Coronary artery (tissue), 2 donors: Measurements from ENCODE around the gene PDE4C.

Source experiments
- DNase-seq: peaks from one replicate; pipeline ENCODE4 v3.0.0-alpha.2; 2017; ENCODE audit warnings: low spot score
- H3K27ac ChIP-seq, 2 donors: fragments of 200-600 bp; sonication (generic); one replicate each; pipeline ENCODE4 v1.5.1; 2016 to 2019
- H3K4me3 ChIP-seq: fragments of 200-600 bp; sonication (generic); 2 replicates; pipeline ENCODE4 v1.5.1; 2016; ENCODE audit warnings: mild to moderate bottlenecking, moderate library complexity
- TF ChIP-seq, protein P1 (sequence below): fragments of 200-600 bp; sonication (generic); IDR thresholded peaks from one replicate; pipeline ENCODE4 v1.5.1; 2019; ENCODE audit warnings: antibody characterized with exemption

PDE4C gene

DNA sequence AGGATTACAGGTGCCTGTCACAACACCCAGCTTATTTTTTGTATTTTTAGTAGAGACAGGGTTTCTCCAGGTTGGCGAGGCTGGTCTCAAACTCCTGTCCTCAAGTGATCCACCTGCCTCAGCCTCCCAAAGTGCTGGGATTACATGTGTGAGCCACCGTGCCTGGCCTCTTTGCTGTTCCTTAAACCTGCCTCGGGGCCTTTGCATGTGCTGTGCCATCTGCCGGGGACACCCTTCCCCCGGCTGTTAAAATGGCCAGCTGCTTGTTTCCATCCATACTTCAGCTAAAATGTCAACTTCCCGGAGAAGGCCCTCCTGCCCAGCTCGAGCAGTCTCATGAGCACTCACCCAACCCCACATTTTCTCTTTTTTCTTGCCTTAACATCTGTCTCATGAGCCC is 19.1 kb upstream of the PDE4C start:
- DNase-seq: no peak
- Histone ChIP-seq H3K27ac (no peak overlapping the region), H3K4me3 (no peak overlapping the region)
- TF ChIP-seq, protein P1, sequence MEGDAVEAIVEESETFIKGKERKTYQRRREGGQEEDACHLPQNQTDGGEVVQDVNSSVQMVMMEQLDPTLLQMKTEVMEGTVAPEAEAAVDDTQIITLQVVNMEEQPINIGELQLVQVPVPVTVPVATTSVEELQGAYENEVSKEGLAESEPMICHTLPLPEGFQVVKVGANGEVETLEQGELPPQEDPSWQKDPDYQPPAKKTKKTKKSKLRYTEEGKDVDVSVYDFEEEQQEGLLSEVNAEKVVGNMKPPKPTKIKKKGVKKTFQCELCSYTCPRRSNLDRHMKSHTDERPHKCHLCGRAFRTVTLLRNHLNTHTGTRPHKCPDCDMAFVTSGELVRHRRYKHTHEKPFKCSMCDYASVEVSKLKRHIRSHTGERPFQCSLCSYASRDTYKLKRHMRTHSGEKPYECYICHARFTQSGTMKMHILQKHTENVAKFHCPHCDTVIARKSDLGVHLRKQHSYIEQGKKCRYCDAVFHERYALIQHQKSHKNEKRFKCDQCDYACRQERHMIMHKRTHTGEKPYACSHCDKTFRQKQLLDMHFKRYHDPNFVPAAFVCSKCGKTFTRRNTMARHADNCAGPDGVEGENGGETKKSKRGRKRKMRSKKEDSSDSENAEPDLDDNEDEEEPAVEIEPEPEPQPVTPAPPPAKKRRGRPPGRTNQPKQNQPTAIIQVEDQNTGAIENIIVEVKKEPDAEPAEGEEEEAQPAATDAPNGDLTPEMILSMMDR: no peak

DNA sequence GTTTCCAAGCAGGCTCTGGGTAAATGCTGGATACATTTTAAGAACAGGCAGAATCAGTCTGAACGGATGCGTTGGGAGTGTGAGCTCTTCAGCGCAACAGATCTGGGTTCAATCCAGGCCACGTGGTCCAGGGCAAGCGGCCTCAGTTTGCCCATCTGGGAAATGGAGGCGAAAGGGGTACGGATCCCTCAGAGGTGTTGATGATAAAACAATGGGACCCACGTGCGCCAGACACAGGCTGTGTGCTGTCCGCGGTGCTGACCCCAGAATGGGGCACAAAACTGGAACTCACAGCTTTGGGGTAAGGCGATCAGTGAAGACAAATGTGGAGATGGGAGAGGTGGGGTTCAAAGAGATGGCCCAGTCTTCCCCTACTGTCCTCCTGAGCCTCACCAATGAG is 13.1 kb upstream of the PDE4C start:
- Histone ChIP-seq H3K27ac (no peak overlapping the region), H3K4me3 (no peak overlapping the region)
- TF ChIP-seq, protein P1: no peak
- no peak for DNase-seq

DNA sequence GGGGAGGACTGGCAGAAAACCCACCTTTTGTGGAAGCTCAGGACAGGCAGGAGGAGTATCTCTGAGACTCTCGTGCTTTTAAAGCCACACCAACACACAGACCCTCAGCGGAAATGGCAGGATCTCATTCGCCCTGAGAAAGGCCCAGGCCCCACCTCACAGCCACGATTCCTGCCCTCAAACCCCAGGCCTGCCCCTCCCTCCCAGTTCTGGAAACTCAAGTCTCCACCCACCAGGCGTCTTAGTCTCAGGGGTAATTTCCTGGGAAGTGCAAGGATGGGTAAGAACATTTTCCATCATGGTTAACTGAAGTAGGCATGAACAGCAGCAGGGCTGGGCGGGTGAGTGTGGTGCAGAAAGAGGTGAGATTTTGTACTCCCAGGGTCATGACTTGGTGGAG is 8.0 kb upstream of the PDE4C start:
- TF ChIP-seq, protein P1: no peak
- Histone ChIP-seq H3K4me3 (no peak overlapping the region), H3K27ac (no peak overlapping the region)
- DNase-seq: no peak

DNA sequence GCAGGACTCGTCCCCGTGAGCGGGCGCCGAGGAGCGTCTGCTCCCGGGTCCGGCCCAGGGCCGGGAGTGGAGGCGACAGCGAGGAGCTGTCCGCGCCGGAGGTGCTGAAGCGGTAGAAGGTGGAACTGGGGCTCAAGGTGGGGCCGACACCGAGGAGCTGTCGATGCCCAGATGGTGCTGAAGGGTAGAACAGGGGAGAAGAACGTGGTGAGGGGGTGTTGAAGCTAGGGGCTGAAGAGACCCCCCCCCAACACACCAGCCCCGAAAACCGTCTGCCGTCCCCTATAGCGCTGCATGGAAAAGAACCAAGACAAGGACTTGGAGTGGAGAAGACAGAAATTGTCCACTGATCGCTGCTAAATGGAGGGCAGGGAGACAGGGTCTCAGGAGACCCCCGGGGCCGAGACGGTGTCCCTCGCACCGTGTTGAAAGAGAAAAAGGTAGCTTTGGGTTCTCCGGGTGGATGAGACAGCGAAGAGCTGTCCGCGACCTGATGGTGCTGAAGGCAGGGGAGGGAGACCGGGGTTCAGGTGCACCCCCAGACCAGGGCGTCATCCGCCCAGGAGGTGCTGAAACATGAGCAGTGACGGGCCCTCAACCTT is 7.1 kb upstream of the PDE4C start:
- Histone ChIP-seq H3K4me3 (no peak overlapping the region), H3K27ac (no peak overlapping the region)
- no peak for DNase-seq
- TF ChIP-seq, protein P1: no peak

DNA sequence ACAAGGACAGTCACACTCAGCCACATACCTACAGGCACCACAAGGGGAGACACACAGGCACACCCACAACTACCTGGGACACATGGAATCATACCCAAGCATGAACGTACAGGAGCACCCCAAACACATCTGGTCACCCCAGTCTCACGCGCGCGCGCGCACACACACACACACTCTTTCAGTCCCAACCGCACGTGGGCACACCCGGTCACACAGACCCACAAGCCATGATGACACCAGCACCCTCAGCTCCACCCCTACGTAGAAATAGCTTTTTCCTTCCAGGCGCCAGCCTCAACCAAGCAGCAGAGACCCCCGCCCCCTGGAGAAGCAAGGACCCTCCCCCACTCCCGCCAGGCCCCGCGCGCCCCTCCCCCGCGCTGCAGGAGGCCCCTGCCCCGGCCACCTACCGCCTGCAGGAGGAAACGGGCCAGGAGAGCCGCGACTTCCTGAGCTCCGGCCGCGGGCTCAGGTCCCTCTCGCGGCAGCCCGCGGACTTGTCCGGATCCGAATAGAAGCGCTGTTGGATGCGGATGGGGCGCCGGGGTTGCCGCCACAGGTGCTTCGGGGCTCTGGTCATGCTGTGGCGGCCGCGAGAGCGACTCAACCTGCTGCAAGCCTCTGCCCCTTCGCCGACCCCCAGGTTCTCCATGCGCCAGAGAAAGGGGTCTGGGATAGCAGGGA is 6.4 kb upstream of the PDE4C start:
- Histone ChIP-seq H3K27ac (no peak overlapping the region), H3K4me3 (no peak overlapping the region)
- no peak for DNase-seq
- TF ChIP-seq, protein P1: no peak

DNA sequence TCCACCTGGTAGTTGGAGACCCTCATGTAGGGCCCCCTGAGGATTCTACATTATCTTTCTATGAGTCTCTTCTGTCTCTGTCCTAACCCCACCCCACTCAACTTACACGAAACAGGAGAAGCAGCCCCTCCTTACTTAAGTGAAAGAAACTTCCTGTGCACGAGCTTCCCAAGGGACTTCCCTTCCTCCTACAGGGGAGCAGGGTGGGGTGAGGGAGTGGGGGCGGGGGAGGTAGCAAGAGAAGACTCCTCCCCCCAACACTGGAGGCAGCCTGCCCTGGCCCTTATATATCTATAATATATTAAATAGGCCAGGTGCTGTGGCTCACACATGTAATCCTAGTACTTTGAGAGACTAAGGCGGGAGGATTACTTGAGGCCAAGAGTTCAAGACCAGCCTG is 5.5 kb upstream of the PDE4C start:
- TF ChIP-seq, protein P1: no peak
- H3K4me3 ChIP-seq: no peak overlapping the region
- no peak for DNase-seq
- H3K27ac ChIP-seq: no peak overlapping the region
